ENCODE data around the gene NLRP11. TPM values are rescaled to one million over a fixed set of nuclear protein-coding genes. Genes with fewer than 3 reads are reported as not detected.

The NLRP11 gene
- total and polyA plus RNA-seq, 10 of the 15 experiments (the other 5 are each of a cell fraction or from before 2014, with no cell fraction given) = 0.02 to 16.2 (median 0.09) TPM; not detected in 5

DNA sequence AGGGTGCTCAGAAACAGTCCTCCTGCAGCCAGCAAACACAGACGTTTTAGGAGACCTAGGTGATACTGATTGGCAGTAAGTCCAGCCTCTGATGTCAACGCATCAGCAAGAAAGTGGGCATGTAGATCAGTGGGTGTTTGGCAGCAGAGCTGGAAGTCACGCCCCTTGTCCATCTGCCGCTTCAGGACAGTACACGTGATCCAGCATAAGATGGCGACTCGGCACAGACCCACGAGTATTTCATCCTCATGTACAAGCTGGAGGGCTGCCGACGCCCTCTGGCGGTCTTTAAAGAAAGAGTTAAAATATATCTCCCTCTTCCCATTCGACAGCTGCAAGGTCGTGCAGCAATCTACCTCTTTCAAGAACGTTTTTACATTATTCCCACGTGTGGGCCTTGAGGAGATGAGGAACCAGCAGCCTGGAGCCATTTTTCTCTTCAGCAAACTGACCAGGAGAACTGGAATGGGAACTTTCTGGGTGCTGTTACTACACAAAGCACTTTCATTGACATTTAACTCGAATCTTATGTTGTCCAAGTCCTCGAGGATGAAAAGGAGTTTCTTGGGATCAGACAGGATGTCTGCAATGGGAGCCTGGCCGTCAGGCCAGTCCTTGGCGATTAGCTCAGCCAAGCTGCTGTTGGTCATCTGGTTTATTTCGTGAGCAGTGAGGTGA, 22.3 kb downstream of the NLRP11 start (continued):
- TF ChIP-seq POLR2AphosphoS2 (IDR thresholded peaks at IDR 0.05; ENCODE audit: low read depth, low read length) = no peak
- TF ChIP-seq CHD1 (IDR thresholded peaks at IDR 0.05; ENCODE audit: low read depth, low read length) = no peak
- peak; percentile 52 for TF ChIP-seq RAD21 (IDR thresholded peaks at IDR 0.05; ENCODE audit: insufficient read depth, low read depth, low read length)
- TF ChIP-seq PAX5 (IDR thresholded peaks at IDR 0.05; ENCODE audit: borderline replicate concordance, low read depth, low read length) = peak; percentile 27; the same call in 1 of the 2 replicates
- TF ChIP-seq, protein P1, sequence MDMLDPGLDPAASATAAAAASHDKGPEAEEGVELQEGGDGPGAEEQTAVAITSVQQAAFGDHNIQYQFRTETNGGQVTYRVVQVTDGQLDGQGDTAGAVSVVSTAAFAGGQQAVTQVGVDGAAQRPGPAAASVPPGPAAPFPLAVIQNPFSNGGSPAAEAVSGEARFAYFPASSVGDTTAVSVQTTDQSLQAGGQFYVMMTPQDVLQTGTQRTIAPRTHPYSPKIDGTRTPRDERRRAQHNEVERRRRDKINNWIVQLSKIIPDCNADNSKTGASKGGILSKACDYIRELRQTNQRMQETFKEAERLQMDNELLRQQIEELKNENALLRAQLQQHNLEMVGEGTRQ (IDR thresholded peaks at IDR 0.05; ENCODE audit: borderline replicate concordance, low read depth, low read length) = peak; percentile 53; the same call in 1 of the 2 replicates
- TF ChIP-seq JUNB (IDR thresholded peaks at IDR 0.05) = no peak
- no peak for TF ChIP-seq SUZ12 (IDR thresholded peaks at IDR 0.05; ENCODE audit: unreplicated experiment)
- TF ChIP-seq MTA3 (IDR thresholded peaks at IDR 0.05; ENCODE audit: borderline replicate concordance, low read length) = no peak
- TF ChIP-seq MLLT1 (IDR thresholded peaks at IDR 0.05) = no peak
- TF ChIP-seq, protein P2, sequence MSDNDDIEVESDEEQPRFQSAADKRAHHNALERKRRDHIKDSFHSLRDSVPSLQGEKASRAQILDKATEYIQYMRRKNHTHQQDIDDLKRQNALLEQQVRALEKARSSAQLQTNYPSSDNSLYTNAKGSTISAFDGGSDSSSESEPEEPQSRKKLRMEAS (IDR thresholded peaks at IDR 0.05; ENCODE audit: low read depth, low read length) = peak; percentile 63

GRCh38 chr19:55802281-55802680, 29.5 kb downstream of the NLRP11 start:
- intact Hi-C loops (cut with micrococcal nuclease; ENCODE audit: unreplicated experiment) (no loop called here), in situ Hi-C loops (cut with MboI) (no loop called here)
- DNase-seq (ENCODE audit: low read depth, low spot score) = no peak
- WGBS (ENCODE audit: insufficient coverage, insufficient replicate concordance, low lambda C conversion rate, missing lambda C conversion rate) = 92% methylated on average over 2 of the region's 2 CpGs
- Histone ChIP-seq H3K4me1 (ENCODE audit: control insufficient read depth, insufficient read depth, low read length) (0 out of 2 replicates have a peak, but pooled peaks cover 4% of the 10 kb centered on the region), H3K9ac (ENCODE audit: control insufficient read depth, insufficient read depth, low read length) (no peak overlapping the region), H3K4me3 (no peak overlapping the region), H3K27ac (ENCODE audit: control insufficient read depth, insufficient read depth) (no peak overlapping the region), H3K36me3 (ENCODE audit: control insufficient read depth in 2 of 2, insufficient read depth in 2 of 2, low read length in 1 of 2) (no peaks in the 10 kb centered on the region), H3K27me3 (replicated peaks in 1 of 2; ENCODE audit: control insufficient read depth in 2 of 2, insufficient read depth in 2 of 2, low read length in 1 of 2) (no peaks in the 10 kb centered on the region), H3K4me2 (ENCODE audit: control insufficient read depth, insufficient read depth) (no peak overlapping the region), H3K9me3 (replicated peaks; ENCODE audit: control insufficient read depth, insufficient read depth, low read length) (no peaks in the 10 kb centered on the region; the same call in 2 of the 3 replicates), H2AFZ (ENCODE audit: control insufficient read depth, low read depth, low read length) (no peak overlapping the region), H4K20me1 (ENCODE audit: control insufficient read depth, insufficient read depth) (no peaks in the 10 kb centered on the region), H3K79me2 (ENCODE audit: control insufficient read depth, insufficient read depth, low read length) (no peaks in the 10 kb centered on the region)
- no peak for ATAC-seq
- FAIRE-seq = no peak
- BruUV-seq (replicated peaks) = no TSS peak
- ChIA-PET SMC1A (ENCODE audit: uncharacterized antibody, unreplicated experiment) (no interaction called here), RAD21 (ENCODE audit: unreplicated experiment) (no interaction called here), CTCF (no interaction called here), POLR2A (no interaction called here)
- no peak for TF ChIP-seq ZSCAN29 (IDR thresholded peaks at IDR 0.05)
- no peak for TF ChIP-seq PBX3 (IDR thresholded peaks at IDR 0.05; ENCODE audit: insufficient replicate concordance, low read depth, low read length)
- no peak for TF ChIP-seq SREBF1 (IDR thresholded peaks at IDR 0.05; ENCODE audit: low read length)
- no peak for TF ChIP-seq RELA (IDR thresholded peaks at IDR 0.05; ENCODE audit: borderline replicate concordance, partially characterized antibody)
- TF ChIP-seq BRCA1 (IDR thresholded peaks at IDR 0.05; ENCODE audit: low read depth, low read length) = no peak
- TF ChIP-seq KDM1A (IDR thresholded peaks at IDR 0.05; ENCODE audit: borderline replicate concordance) = no peak
